Aorta (tissue), 5 donors: ENCODE results near the gene TSPAN17. TPM values are rescaled to one million over a fixed set of nuclear protein-coding genes. Genes with fewer than 3 reads are reported as not detected.

Experiments
- ATAC-seq: fragments of 200-7000 bp; cut with Tn5 transposase; one replicate; pipeline ENCODE4 v1.9.1; 2022; ENCODE audit warnings: moderate library complexity; ENCODE audit not compliant: low FRiP score
- DNase-seq, 2 donors: peaks; one replicate each; pipeline ENCODE4 v3.0.0-alpha.2; 2020
- H3K27ac ChIP-seq, 2 donors: one replicate each; pipeline ENCODE4 v1.5.1; 2013; ENCODE audit warnings: low read length in 2 of 2, mild to moderate bottlenecking in 2 of 2, moderate library complexity in 2 of 2, control low read depth in 1 of 2, inconsistent platforms in 1 of 2, low read depth in 1 of 2
- H3K27me3 ChIP-seq, 2 donors: one replicate each; pipeline ENCODE4 v1.6.1; 2013; ENCODE audit warnings: control low read depth in 1 of 2, low read length in 1 of 2, mild to moderate bottlenecking in 1 of 2, moderate library complexity in 1 of 2; ENCODE audit not compliant: insufficient read depth in 2 of 2, control insufficient read depth in 1 of 2
- H3K36me3 ChIP-seq, 2 donors: one replicate each; pipeline ENCODE4 v1.6.1; 2013; ENCODE audit warnings: control low read depth in 1 of 2, low read length in 1 of 2, mild to moderate bottlenecking in 1 of 2; ENCODE audit not compliant: insufficient read depth in 2 of 2, control insufficient read depth in 1 of 2
- H3K4me1 ChIP-seq, 2 donors: one replicate each; pipeline ENCODE4 v1.6.1; 2013; ENCODE audit warnings: low read length in 2 of 2, control low read depth in 1 of 2, mild to moderate bottlenecking in 1 of 2, moderate library complexity in 1 of 2; ENCODE audit not compliant: insufficient read depth in 2 of 2, control insufficient read depth in 1 of 2
- H3K4me3 ChIP-seq, 2 donors: one replicate each; pipeline ENCODE4 v1.5.1; 2013; ENCODE audit warnings: low read length in 2 of 2, control low read depth in 1 of 2, mild to moderate bottlenecking in 1 of 2
- H3K9me3 ChIP-seq: one replicate; pipeline ENCODE4 v1.6.1; 2013; ENCODE audit warnings: mild to moderate bottlenecking, low read length; ENCODE audit not compliant: control insufficient read depth
- WGBS, 2 donors: extraction: QIAGEN DNeasy Blood & Tissue Kit; methylation state at CpG; one replicate each; pipeline ENCODE4 v1.1.7; 2013; 5-methylcytosine and 5-hydroxymethylcytosine counted together
- intact Hi-C, 2 donors: fragments of 100-400 bp; cut with DNase I; formaldehyde crosslinking; loops; one replicate each; pipeline versions ENCODE4 v1.14.2 to v1.15.0; 2022
- polyA plus RNA-seq, 2 donors: library from polyadenylated mRNA; stranded (reverse); fragments of 200-250 nt; gene quantifications; one replicate each; pipeline ENCODE4 v1.2.3, GENCODE V29; 2013
- total RNA-seq, 2 donors: library from RNA; stranded (reverse); fragmentation: NEBNext Ultra II Directional; extraction: Animal tissue kit (Norgen Biotek cat#: 25700); gene quantifications; one replicate each; pipeline ENCODE4 v1.2.1, GENCODE V29; 2021
- donor health status: healthy with polysubstance abuse.
- donor health status: Bipolar disorder and iron deficiency.
- donor health status: DM: no; HTN: no; CAD: no.
- donor health status: DM: no; HTN: no; CAD: no.
- donor health status: DM: yes; HTN: yes; CAD: no.

The TSPAN17 gene
- total and polyA plus RNA-seq, 4 donors: 13.9 to 22.9 (median 19.5) TPM

DNA sequence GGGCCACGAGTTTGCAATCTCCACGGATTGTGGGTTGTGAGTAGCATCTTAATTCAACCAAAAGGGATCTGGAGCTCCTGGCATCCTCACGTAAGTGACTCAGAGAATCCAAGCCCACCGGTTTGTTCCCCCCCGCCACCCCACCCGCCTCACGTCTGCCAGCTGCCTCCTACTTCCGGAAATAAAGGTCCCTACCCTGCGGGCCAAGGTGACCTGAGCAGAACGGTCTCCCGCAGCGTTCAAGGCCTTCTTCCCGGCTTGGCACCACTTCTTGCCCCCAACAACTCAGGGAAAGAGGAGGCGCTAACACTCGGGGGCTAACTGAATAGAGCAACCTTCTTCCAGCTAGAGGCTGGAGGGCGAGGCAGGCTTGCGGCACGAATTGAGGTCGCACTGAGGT is 28.5 kb upstream of the TSPAN17 start:
- peaks cover 0 to 2% of the 10 kb centered on the region in 2 donors for H3K27me3 ChIP-seq

DNA sequence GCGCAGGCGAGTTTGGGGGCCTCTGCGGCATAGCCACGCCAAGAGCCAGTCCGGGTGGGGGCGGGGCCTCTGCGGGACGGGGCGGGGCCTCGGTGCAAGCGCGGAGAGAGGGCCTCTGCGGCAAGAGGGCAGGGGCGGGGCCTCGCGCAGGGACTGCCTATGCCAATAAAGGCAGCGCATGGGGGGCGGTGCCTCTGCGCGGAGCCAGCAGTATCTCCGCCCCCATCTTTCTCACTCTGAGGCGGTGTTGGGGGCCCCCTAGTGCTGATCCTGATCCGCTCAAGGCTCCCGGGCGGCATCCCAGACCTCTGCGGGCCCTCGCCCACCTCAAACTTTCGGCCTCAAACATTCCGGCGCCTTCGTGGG is 28.1 kb upstream of the TSPAN17 start:
- WGBS, 2 donors: 2 to 3% methylated on average over 20 to 31 of the region's 31 CpGs
- H3K27ac ChIP-seq: no peak overlapping the region
- peak; percentile 74 to 84 for DNase-seq
- H3K36me3 ChIP-seq: no peaks in the 10 kb centered on the region
- H3K4me3 ChIP-seq: no peak overlapping the region
- peaks cover 0 to 2% of the 10 kb centered on the region in 2 donors for H3K27me3 ChIP-seq
- no peaks in the 10 kb centered on the region for H3K4me1 ChIP-seq
- no peaks in the 10 kb centered on the region for H3K9me3 ChIP-seq
- intact Hi-C loops: no loop called here
- ATAC-seq: peak; percentile 71

More for the DNA sequence above, 28.5 kb upstream of the TSPAN17 start:
- no peak overlapping the region for H3K4me3 ChIP-seq
- no peaks in the 10 kb centered on the region for H3K4me1 ChIP-seq
- DNase-seq (no peak), ATAC-seq (no peak)
- intact Hi-C loops: no loop called here
- 25 to 30% methylated on average over 19 of the region's 19 CpGs for WGBS, 2 donors
- no peaks in the 10 kb centered on the region for H3K36me3 ChIP-seq
- H3K9me3 ChIP-seq: no peaks in the 10 kb centered on the region
- H3K27ac ChIP-seq: no peak overlapping the region

DNA sequence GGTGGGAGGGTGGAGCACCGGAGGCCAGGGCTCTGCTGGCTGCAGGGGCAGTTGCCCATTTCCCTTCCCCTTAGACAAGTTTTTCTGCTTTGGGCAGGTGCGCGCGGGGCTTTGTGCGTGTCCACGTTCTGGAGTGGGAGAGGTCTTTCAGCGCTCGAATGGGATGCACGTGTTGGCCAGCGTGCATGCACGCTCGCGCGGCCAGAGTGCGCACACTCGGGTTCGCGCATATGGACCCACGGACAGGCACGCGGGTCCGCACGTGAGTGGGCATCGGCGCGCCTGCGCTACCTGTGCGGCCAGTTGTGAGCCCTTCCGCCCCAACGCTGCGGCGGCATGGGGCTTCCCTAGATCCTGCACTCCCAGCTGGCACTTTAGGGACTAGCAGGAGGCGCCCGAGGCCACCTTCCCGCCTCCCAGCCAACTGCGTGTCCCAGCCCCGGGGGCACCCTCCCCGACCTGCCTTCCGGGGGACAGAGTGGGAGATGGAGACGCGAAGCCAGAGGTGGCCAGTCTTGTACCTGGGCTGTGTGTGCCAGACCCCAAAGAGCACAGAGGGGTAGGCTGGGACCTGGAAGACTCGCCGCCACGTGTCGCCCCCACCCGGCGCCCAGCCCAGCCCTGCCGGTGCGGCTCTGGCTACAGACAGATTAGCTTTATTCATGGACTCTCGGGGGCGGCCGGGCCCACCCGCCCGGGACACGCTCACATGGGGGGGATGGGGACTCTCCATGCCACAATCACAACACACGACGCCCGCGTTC is 27.5 kb upstream of the TSPAN17 start:
- Histone ChIP-seq H3K9me3 (no peaks in the 10 kb centered on the region), H3K36me3 (no peaks in the 10 kb centered on the region), H3K4me3 (no peak overlapping the region), H3K27me3 (peaks cover 0 to 2% of the 10 kb centered on the region in 2 donors), H3K27ac (no peak overlapping the region), H3K4me1 (no peaks in the 10 kb centered on the region)
- intact Hi-C loops: no loop called here
- DNase-seq (no peak), ATAC-seq (no peak)
- 9 to 10% methylated on average over 58 to 59 of the region's 59 CpGs for WGBS, 2 donors

DNA sequence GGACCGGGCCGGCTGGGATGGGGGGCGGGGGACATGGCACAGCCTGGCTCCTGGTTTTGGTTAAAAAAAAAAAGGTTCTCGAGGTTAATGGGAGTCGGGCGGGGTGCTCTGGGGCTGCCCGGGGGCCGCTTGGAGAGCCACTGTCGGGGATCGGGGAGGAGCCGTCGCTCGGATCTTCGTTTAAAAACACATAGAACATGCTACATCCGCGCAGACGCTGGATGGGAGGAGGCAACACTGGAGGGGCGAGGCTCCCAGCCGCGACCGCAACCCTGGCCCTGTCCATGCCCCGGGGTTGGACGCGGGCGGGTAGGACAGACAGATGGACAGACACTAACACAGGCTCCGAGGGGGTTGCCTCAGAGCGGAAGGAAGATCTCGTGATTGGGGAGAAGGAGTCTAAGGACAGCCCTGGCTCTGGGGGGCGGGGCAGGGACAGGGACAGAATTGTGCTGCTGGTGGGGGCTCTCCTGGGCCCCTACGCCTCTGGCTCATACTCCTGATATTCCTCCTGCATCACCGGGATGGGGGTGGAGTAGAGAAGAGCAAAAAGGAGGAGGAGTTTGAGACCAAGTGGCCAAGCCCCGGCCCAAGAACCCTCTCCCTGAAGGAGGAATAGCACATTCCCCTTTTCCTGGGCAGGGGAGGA is 26.8 kb upstream of the TSPAN17 start:
- no peak overlapping the region for H3K4me3 ChIP-seq
- no peak overlapping the region for H3K27ac ChIP-seq
- H3K9me3 ChIP-seq: no peaks in the 10 kb centered on the region
- DNase-seq (no peak), ATAC-seq (peak; percentile 5)
- H3K36me3 ChIP-seq: no peaks in the 10 kb centered on the region
- no peaks in the 10 kb centered on the region for H3K4me1 ChIP-seq
- peaks cover 0 to 2% of the 10 kb centered on the region in 2 donors for H3K27me3 ChIP-seq
- WGBS, 2 donors: 3 to 4% methylated on average over 32 of the region's 32 CpGs
- intact Hi-C loops: no loop called here

DNA sequence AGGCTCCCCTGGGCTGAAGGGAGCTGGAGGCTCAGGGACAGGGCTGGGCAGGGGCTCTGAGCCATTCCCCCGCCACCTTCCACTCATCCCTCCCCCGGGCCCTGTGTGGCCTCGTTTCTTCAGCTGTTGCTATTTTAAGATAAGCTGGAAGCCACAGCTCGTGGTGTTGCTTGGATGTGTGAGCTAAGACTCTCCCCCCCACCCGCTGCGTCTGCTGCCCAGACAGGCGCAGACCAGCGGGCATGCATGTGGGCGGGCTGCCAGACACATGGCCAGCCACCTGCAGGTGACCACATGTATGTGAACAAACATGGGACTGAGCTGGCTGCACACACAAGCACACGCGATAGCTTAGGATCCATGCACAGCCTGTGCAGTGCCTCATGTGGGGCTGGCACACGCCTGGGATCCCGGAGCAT is 25.6 kb upstream of the TSPAN17 start:
- DNase-seq: no peak
- 4 to 10% methylated on average over 13 of the region's 13 CpGs for WGBS, 2 donors

DNA sequence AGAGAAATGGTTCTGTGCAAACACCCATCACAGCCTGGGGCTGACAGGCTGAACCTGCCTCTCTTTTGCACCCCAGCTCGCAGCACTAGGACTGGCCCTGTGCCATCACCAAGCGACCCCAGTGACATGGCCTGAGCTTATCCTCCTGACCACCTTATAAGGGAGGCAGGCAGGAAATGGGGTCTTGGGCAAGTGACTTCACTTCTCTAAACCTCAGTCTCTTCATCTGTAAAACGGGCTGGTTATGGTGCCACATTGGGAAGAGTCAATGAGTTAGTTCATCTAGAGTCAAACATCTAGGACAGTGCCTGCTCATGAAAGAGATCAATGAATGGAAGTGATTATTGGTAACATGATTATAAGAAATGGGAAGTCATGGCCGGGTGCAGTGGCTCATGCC is 23.1 kb upstream of the TSPAN17 start:
- no peaks in the 10 kb centered on the region for H3K9me3 ChIP-seq
- ATAC-seq (no peak), DNase-seq (no peak)
- no peak overlapping the region for H3K27ac ChIP-seq
- 74 to 77% methylated on average over 4 of the region's 4 CpGs for WGBS, 2 donors
- no peaks in the 10 kb centered on the region for H3K36me3 ChIP-seq
- no peaks in the 10 kb centered on the region for H3K4me1 ChIP-seq
- no peak overlapping the region for H3K4me3 ChIP-seq
- H3K27me3 ChIP-seq: peaks cover 0 to 2% of the 10 kb centered on the region in 2 donors
- intact Hi-C loops: no loop called here

More for the DNA sequence above, 25.6 kb upstream of the TSPAN17 start:
- ATAC-seq: no peak
- H3K27ac ChIP-seq: no peak overlapping the region
- H3K36me3 ChIP-seq: no peaks in the 10 kb centered on the region
- peaks cover 0 to 2% of the 10 kb centered on the region in 2 donors for H3K27me3 ChIP-seq
- H3K9me3 ChIP-seq: no peaks in the 10 kb centered on the region
- H3K4me1 ChIP-seq: no peaks in the 10 kb centered on the region
- no peak overlapping the region for H3K4me3 ChIP-seq
- intact Hi-C loops: no loop called here

DNA sequence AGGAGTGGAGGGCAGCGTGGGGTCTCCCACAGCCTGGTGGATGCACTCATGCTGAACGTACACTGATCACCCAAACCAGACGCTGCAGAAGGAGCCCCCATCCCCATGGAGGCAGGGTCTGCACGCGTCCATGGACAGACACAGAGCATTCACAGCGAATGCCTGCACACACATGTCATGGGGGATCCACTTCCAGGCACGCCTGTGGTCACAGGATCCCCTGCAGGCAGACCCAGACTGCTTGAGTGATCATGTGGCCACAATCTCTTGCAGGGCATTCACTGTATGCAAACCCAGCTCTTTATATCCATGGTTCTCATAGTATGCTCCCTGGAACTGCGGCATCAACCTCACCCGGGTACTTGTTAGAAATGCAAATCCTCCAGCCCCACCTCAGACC is 22.3 kb upstream of the TSPAN17 start:
- intact Hi-C loops: no loop called here
- H3K27me3 ChIP-seq: peaks cover 0 to 2% of the 10 kb centered on the region in 2 donors

DNA sequence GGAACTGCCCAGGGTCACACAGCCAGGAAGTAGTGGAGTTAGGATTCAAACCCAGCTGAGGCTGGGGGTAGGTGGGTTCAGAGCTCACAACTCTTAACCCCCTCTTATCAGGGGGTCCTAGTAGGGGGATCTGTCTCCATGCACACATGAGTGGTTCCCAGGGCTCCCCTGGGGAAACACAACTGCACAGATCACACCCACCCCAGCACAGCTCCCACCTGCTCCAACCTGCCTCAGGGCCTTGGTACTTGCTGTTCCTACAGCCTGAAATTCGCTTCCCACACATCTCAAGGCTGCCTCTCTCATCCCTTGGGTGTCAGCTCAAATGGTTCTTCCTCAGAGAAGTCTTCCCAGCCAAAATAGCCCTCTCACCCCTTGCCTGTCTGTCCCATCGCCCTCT is 21.8 kb upstream of the TSPAN17 start:
- H3K4me1 ChIP-seq: no peaks in the 10 kb centered on the region
- intact Hi-C loops: no loop called here
- 83 to 93% methylated on average over 2 of the region's 2 CpGs for WGBS, 2 donors
- peaks cover 0 to 2% of the 10 kb centered on the region in 2 donors for H3K27me3 ChIP-seq
- no peak overlapping the region for H3K27ac ChIP-seq
- DNase-seq (no peak), ATAC-seq (no peak)
- no peaks in the 10 kb centered on the region for H3K9me3 ChIP-seq
- H3K4me3 ChIP-seq: no peak overlapping the region
- H3K36me3 ChIP-seq: no peaks in the 10 kb centered on the region

More for the DNA sequence above, 22.3 kb upstream of the TSPAN17 start:
- Histone ChIP-seq H3K36me3 (no peaks in the 10 kb centered on the region), H3K9me3 (no peaks in the 10 kb centered on the region), H3K4me3 (no peak overlapping the region), H3K4me1 (no peaks in the 10 kb centered on the region), H3K27ac (no peak overlapping the region)
- no peak for DNase-seq
- WGBS, 2 donors: 64 to 66% methylated on average over 9 of the region's 9 CpGs
- ATAC-seq: no peak
